ACHN (cell line): ENCODE results near the gene HEY2.
"Not testable (repeated sequence)": the region's sequence is repeated elsewhere in the genome, so short reads cannot be mapped to it uniquely, and the experiment has no call there.

ENCODE experiments used
- DNase-seq: peaks from one replicate; pipeline ENCODE4 v3.0.0-alpha.2; 2015
- in situ Hi-C: cut with HindIII; loops from 2 replicates; pipeline ENCODE4 v1.10.0; 2017; ENCODE audit warnings: low sequenced_read_pairs, low pct_ligation_motif_present, low pct_unique_long_range_greater_than_20kb

The HEY2 gene

DNA sequence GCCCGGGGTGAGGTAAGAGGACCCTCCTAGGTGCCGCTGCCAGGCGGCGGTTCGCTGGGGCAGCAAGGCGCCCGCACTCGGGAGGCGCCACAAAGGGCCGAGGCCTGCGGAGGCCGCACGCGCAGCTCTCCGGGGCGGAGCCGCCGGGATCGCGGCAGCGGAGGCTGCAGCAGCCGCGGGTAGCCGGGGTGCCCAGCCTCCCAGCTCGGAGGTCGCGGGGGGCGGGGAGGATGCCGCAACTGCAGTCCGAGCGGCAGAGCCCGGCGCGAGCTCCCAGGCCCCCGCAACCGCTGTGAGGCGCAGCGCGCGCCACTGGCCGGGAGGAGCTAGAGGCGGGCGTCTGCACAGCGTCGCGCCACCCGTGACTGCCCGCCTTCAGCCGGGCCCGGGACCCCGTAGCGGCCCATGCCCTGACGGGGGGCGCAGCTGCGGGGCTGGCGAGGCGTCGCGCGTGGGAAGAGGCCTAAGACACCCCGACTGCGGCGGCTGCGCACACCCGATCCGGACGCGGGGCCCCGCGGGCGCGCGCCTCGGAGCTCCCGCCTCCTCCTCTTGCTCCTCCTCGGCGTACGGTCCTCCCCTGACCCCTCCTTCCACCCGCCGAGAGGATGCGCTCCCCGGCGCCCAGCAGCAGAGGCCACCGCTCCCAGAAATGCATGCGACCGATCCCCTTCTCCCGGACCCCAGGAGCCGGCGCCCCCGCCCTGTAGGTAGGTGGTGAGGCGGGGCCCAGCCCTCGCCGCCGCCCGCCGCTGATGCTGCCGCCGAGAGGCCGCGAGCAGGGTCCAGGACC, 41.1 kb downstream of the HEY2 start, which contains the start of gene NCOA7:
TSS of gene NCOA7 (plus strand) at position 603 of the 793 bp plus-strand sequence. CDS start 24,395 bp downstream, outside the sequence.
- peak; percentile 68 for DNase-seq

GRCh38 chr6:125791151-125791819, 41.9 kb downstream of the HEY2 start:
- in situ Hi-C loops, result no loop called here
- peak; percentile 58 for DNase-seq

More for the DNA sequence above, 41.1 kb downstream of the HEY2 start, which contains the start of gene NCOA7:
- in situ Hi-C loops, result no loop called here

- in situ Hi-C loops, result no loop called here
Measured at GRCh38 chr6:125791820-125792165, 42.4 kb downstream of the HEY2 start.

DNA sequence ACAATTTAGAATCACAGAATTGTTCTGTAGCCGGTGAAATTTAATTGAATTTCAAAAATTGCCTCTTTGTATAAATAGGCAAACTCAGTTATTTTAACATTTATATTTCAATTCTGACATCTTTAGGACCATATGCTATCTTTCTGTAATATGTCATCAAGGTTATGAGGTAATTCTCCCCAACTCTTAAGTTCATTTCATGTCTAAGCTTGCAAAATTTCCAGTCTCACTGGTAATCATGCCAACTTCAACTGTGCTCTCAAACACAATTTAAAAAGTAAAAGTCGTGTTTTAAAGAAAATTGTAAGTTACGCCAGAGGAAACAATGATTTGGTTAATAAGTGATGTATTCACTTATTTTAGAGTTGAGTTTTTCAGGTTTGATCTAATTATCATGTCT, 42.7 kb downstream of the HEY2 start:
- no peak for DNase-seq
- in situ Hi-C loops, result no loop called here

More at GRCh38 chr6:125791820-125792165, 42.4 kb downstream of the HEY2 start:
- no peak for DNase-seq

DNA sequence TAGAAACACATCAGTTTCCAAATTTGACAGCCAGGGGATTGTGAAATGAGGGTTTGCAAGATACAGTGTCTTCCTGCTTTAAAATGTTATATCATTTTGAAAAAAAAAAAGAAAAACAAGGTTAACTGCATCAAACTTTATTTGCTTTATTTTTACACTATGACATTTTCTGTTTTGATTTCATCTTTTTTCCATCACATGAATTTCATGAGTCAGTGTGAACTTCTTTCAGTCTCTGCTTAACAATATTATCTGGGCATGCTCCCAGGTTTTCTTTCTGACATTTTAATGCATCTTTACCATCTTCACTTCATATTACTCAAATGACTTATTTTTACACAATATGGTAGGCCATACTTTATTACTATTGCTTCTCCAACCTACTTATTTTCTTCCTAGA, 43.2 kb downstream of the HEY2 start:
- DNase-seq, result no peak
- in situ Hi-C loops, result no loop called here

DNA sequence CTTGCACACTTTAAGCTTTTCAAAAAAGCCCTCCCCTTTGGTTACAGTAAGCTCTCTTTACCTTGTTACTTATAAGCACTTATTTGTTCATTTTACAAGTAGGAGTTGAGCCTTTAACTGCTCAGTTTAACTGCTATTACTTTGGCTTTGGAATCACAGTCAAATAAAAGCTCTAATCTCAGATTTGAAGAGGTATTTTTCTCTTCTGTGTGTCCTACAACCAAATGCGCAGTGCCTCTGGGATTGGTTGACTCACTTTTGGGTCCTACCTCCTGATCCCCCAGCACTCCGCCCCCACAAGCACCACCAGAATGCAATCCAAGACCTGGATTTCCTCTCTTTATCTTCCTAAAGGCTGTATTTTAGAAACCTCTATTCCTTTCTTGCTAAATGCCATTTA, 43.8 kb downstream of the HEY2 start:
- DNase-seq, result no peak
- in situ Hi-C loops, result no loop called here

DNA sequence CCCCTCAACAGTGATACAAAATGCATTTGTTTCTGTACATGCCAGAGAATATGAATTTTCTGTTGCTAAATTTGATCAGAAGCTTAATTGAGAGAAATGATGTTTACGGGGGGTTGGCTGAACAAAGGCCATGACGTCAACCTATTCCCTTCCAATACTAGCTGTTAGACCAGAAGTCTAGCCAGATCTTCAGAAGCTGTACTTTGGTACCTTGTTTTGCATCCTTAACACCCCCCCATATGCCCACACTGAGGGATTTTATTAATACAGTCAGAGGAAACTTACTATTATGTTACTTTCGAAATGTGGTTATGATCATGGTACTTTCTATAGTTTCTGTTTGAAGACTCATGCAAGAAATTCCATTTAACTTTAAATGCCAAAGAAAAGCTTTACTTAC, 44.4 kb downstream of the HEY2 start:
- DNase-seq, result no peak
- in situ Hi-C loops, result no loop called here

GRCh38 chr6:125794342-125795137, 45.1 kb downstream of the HEY2 start:
- DNase-seq, result no peak
- in situ Hi-C loops, result no loop called here

DNA sequence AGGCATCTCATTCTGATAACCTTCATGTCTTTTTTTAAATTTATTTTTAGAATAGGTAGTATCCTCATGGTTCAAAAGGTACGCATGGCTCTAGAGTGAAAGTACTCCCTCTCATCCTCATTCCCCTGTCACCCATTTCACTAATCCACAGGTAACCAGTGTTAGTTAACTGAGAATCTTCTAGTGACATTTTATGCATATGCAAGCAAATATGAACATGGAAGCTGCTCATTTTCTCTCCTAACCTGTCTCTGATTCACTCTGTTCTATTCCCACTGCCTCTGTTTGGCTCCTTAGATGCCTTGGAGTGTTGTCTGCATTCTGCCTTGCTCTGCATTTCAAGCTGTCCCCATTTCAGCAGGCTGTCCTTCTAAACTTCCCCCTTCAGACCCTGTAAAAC, 45.9 kb downstream of the HEY2 start:
- DNase-seq, result no peak
- in situ Hi-C loops, result no loop called here

DNA sequence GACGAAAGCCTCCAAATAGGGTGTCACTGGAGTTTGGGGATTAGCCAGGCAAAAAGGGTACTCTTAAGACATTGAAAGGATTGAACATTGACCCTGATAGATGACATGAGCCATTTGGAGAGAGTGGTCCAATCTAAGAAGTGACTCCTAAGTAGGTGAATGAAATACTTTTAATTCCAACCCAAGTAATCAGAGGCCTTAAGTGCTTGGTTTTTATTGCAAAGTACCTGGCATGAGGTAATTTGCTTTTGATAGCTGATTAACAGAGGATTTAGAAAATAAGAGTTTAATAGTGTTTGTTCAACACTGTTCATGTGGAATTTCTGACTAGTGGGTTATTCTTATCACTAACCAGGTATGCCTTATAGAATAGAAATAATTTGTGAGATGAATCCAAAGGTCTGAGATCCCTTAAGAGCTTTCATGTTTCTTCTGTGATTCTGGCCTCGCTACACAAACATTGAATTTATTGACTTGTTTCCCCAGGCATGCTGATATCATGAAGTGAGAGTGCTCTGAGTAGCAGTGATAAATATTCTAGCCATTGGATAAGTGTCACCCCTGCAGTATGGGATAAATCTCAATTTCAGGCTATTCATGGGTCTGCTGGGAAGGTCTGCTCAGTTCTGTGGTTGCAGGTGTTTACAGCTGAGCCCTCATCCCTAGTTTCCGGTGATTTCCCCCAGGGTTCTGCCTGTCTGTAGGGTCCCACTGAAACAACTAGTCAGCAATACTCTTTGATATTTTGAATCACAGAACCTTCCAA, 47.9 kb downstream of the HEY2 start:
- no peak for DNase-seq
- in situ Hi-C loops, result no loop called here

GRCh38 chr6:125797886-125798444, 48.5 kb downstream of the HEY2 start:
- DNase-seq, result no peak
- in situ Hi-C loops, result no loop called here

GRCh38 chr6:125798734-125799508, 49.5 kb downstream of the HEY2 start:
- no peak for DNase-seq
- in situ Hi-C loops, result no loop called here

DNA sequence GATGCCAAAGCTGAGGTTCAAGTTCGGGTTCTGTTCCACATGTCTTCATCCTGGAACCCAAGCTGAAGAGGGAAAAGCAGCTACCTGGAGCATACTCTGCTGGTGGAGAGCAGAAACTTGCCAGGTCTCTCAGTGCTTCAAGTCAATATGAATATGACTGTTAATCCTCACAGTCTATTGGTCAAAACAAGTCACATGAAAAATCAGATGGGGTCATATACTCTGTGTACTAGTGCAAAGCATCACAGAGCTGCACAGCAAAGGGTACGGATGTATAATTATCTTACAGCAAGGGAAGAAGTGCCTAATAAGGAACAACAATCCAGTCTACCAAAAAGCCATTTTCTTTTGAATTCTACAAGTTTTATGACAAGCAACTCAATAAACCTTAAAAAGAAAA, 53.0 kb downstream of the HEY2 start:
- DNase-seq, result no peak
- in situ Hi-C loops, result no loop called here

GRCh38 chr6:125802943-125803377, 53.5 kb downstream of the HEY2 start:
- DNase-seq, result no peak
- in situ Hi-C loops, result no loop called here

DNA sequence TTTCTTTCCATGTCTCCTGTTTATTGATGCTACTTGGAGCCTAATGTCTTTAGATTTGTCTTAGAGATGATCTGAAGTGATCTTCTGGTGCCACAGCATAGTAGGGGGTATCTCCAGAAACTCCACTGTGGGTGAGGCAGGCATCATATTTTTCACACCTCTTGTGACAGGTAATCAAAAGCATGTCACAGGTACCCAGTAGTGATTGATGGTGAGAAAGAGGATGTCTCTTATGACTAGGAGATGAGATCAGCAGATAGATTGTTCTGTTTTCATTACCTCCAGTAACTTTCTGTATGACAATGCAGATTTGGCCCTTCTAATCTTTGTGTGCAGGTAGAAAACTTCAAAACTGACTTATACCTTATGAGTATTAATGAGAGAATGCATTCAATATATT, 54.8 kb downstream of the HEY2 start:
- in situ Hi-C loops, result no loop called here
- no peak for DNase-seq

- DNase-seq, in situ Hi-C loops: not testable (repeated sequence)
Measured at GRCh38 chr6:125804866-125805425, 55.5 kb downstream of the HEY2 start.

- in situ Hi-C loops, result no loop called here
- no peak for DNase-seq
Measured at GRCh38 chr6:125806813-125807212, 57.4 kb downstream of the HEY2 start.
